GM23248 (cell line): ENCODE data around the gene MID1.

Source experiments
- EZH2 ChIP-seq: fragments of 200-600 bp; sonication (generic); IDR thresholded peaks from 2 replicates; pipeline ENCODE4 v1.6.1; 2018; ENCODE audit warnings: antibody characterized with exemption, mild to moderate bottlenecking; ENCODE audit not compliant: insufficient read depth, poor library complexity, severe bottlenecking
- EZH2phosphoT487 ChIP-seq: fragments of 200-600 bp; sonication (generic); IDR thresholded peaks from 2 replicates; pipeline ENCODE4 v1.6.1; 2018; ENCODE audit warnings: antibody characterized with exemption, moderate library complexity, mild to moderate bottlenecking, low read depth; ENCODE audit not compliant: insufficient read depth

DNA sequence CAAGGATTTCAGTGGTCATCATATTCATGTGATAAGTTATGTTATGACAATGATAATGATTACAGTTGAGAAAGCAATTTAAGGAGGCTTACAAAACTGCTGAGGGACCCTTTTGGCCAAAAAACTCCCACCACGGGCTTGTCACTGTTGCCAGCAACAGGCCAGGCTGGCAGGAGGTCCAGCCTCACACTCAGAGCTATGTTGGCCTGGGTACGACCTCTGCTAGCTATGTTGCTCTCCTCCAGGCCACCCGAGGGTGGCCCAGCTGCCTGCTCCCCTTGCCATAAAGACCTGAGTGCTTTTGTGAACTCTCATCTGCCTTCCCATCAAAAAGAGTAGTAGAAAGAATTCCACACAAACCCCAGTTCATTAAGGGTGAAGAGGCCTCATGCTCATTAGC lies 52.0 kb downstream of the MID1 start:
- TF ChIP-seq EZH2phosphoT487 (no peak), EZH2 (no peak)
